Measurements from ENCODE around the gene SLC13A4. TPM values are rescaled to one million over a fixed set of nuclear protein-coding genes. Genes with fewer than 3 reads are reported as not detected.

The SLC13A4 gene
- total RNA-seq, 1 donor from 2014 or later, result 0.07 TPM

- H3K36me3 ChIP-seq (ENCODE audit: insufficient read depth, low read length), result no peaks in the 10 kb centered on the region
- H3K27me3 ChIP-seq (ENCODE audit: insufficient read depth, low read length), result no peaks in the 10 kb centered on the region
- no peaks in the 10 kb centered on the region for H3K36me3 Mint-ChIP-seq (ENCODE audit: low read depth, unreplicated experiment)
- H2AFZ ChIP-seq (ENCODE audit: low read depth, low read length), result no peak overlapping the region
- no peaks in the 10 kb centered on the region for H4K20me1 ChIP-seq (ENCODE audit: insufficient read depth, low read length)
- TF ChIP-seq CTCF (IDR thresholded peaks at IDR 0.05; ENCODE audit: insufficient read depth, low read depth, low read length) (no peak), EZH2 (IDR thresholded peaks at IDR 0.05; ENCODE audit: insufficient read depth, low read length) (no peak)
- H3K27ac ChIP-seq (ENCODE audit: low read depth, low read length), result no peak overlapping the region
- no peak for DNase-seq (ENCODE audit: low read depth)
- peaks cover 28% of the 10 kb centered on the region for H3K4me1 Mint-ChIP-seq (ENCODE audit: low read depth, unreplicated experiment)
- H3K27ac Mint-ChIP-seq (ENCODE audit: unreplicated experiment), result no peak overlapping the region
- no peak for FAIRE-seq
- H3K9me3 Mint-ChIP-seq (ENCODE audit: unreplicated experiment), result no peaks in the 10 kb centered on the region
- no peak overlapping the region for H3K4me2 ChIP-seq (ENCODE audit: low read length)
- H3K9me3 ChIP-seq (ENCODE audit: insufficient read depth, low read depth, low read length), result no peaks in the 10 kb centered on the region
- no peaks in the 10 kb centered on the region for H3K79me2 ChIP-seq (ENCODE audit: insufficient read depth, low read length)
- H3K9ac ChIP-seq (ENCODE audit: low read length), result no peak overlapping the region
- H3K4me3 Mint-ChIP-seq (ENCODE audit: unreplicated experiment), result no peak overlapping the region
- H3K4me3 ChIP-seq (ENCODE audit: insufficient read depth, low read depth, low read length), result no peak overlapping the region
- H3K4me1 ChIP-seq (ENCODE audit: insufficient read depth, low read length), result peaks cover 16% of the 10 kb centered on the region
- H3K27me3 Mint-ChIP-seq (ENCODE audit: low read depth, unreplicated experiment), result peaks cover 4% of the 10 kb centered on the region
Measured at GRCh38 chr7:135769005-135769802, 41.2 kb upstream of the SLC13A4 start.

GRCh38 chr7:135768467-135768866 lies 40.5 kb upstream of the SLC13A4 start:
- Histone ChIP-seq H3K4me3 (ENCODE audit: insufficient read depth, low read depth, low read length) (no peak overlapping the region), H3K79me2 (ENCODE audit: insufficient read depth, low read length) (no peaks in the 10 kb centered on the region), H3K27ac (ENCODE audit: low read depth, low read length) (no peak overlapping the region), H3K4me1 (ENCODE audit: insufficient read depth, low read length) (peaks cover 12% of the 10 kb centered on the region), H3K27me3 (ENCODE audit: insufficient read depth, low read length) (no peaks in the 10 kb centered on the region), H3K4me2 (ENCODE audit: low read length) (no peak overlapping the region), H3K36me3 (ENCODE audit: insufficient read depth, low read length) (no peaks in the 10 kb centered on the region), H2AFZ (ENCODE audit: low read depth, low read length) (no peak overlapping the region), H4K20me1 (ENCODE audit: insufficient read depth, low read length) (no peaks in the 10 kb centered on the region), H3K9ac (ENCODE audit: low read length) (no peak overlapping the region), H3K9me3 (ENCODE audit: insufficient read depth, low read depth, low read length) (no peaks in the 10 kb centered on the region)
- Mint-ChIP-seq H3K9me3 (ENCODE audit: unreplicated experiment) (no peaks in the 10 kb centered on the region), H3K27ac (ENCODE audit: unreplicated experiment) (no peak overlapping the region), H3K4me1 (ENCODE audit: low read depth, unreplicated experiment) (peaks cover 23% of the 10 kb centered on the region), H3K36me3 (ENCODE audit: low read depth, unreplicated experiment) (no peaks in the 10 kb centered on the region), H3K27me3 (ENCODE audit: low read depth, unreplicated experiment) (peaks cover 4% of the 10 kb centered on the region), H3K4me3 (ENCODE audit: unreplicated experiment) (no peak overlapping the region)
- no peak for TF ChIP-seq EZH2 (IDR thresholded peaks at IDR 0.05; ENCODE audit: insufficient read depth, low read length)
- TF ChIP-seq CTCF (IDR thresholded peaks at IDR 0.05; ENCODE audit: insufficient read depth, low read depth, low read length), result no peak
- DNase-seq (ENCODE audit: low read depth) (no peak), FAIRE-seq (no peak)

GRCh38 chr7:135768064-135768463 lies 40.1 kb upstream of the SLC13A4 start:
- no peak overlapping the region for H3K27ac ChIP-seq (ENCODE audit: low read depth, low read length)
- no peak overlapping the region for H3K9ac ChIP-seq (ENCODE audit: low read length)
- no peaks in the 10 kb centered on the region for H4K20me1 ChIP-seq (ENCODE audit: insufficient read depth, low read length)
- TF ChIP-seq CTCF (IDR thresholded peaks at IDR 0.05; ENCODE audit: insufficient read depth, low read depth, low read length) (no peak), EZH2 (IDR thresholded peaks at IDR 0.05; ENCODE audit: insufficient read depth, low read length) (no peak)
- Mint-ChIP-seq H3K27ac (ENCODE audit: unreplicated experiment) (no peak overlapping the region), H3K9me3 (ENCODE audit: unreplicated experiment) (no peaks in the 10 kb centered on the region), H3K4me1 (ENCODE audit: low read depth, unreplicated experiment) (peaks cover 22% of the 10 kb centered on the region), H3K4me3 (ENCODE audit: unreplicated experiment) (no peak overlapping the region), H3K27me3 (ENCODE audit: low read depth, unreplicated experiment) (peaks cover 4% of the 10 kb centered on the region), H3K36me3 (ENCODE audit: low read depth, unreplicated experiment) (no peaks in the 10 kb centered on the region)
- H2AFZ ChIP-seq (ENCODE audit: low read depth, low read length), result no peak overlapping the region
- FAIRE-seq, result no peak
- H3K36me3 ChIP-seq (ENCODE audit: insufficient read depth, low read length), result no peaks in the 10 kb centered on the region
- no peaks in the 10 kb centered on the region for H3K9me3 ChIP-seq (ENCODE audit: insufficient read depth, low read depth, low read length)
- no peak for DNase-seq (ENCODE audit: low read depth)
- H3K4me3 ChIP-seq (ENCODE audit: insufficient read depth, low read depth, low read length), result no peak overlapping the region
- H3K27me3 ChIP-seq (ENCODE audit: insufficient read depth, low read length), result no peaks in the 10 kb centered on the region
- no peak overlapping the region for H3K4me2 ChIP-seq (ENCODE audit: low read length)
- H3K79me2 ChIP-seq (ENCODE audit: insufficient read depth, low read length), result no peaks in the 10 kb centered on the region
- H3K4me1 ChIP-seq (ENCODE audit: insufficient read depth, low read length), result peaks cover 12% of the 10 kb centered on the region

Measured in astrocyte (in vitro differentiated cells and primary cell).